Naive thymus-derived CD4-positive, alpha-beta T cell (primary cell): ENCODE data around the gene YIPF5. TPM values are rescaled to one million over a fixed set of nuclear protein-coding genes. Genes with fewer than 3 reads are reported as not detected.

ENCODE experiments used
- ATAC-seq: fragments of 150-1000 bp; cut with Tn5 transposase; 2 replicates; pipeline ENCODE4 v1.10.0; 2021; ENCODE audit warnings: mild to moderate bottlenecking, moderate library complexity
- CTCF ChIA-PET: fragments of 350-600 bp; sonication (Branson Sonifier 250); formaldehyde crosslinking; loops from one replicate; lab custom pipeline; 2021; ENCODE audit warnings: antibody characterized with exemption; lab: Charles Lee
- POLR2A ChIA-PET: fragments of 350-600 bp; sonication (Branson Sonifier 250); formaldehyde crosslinking; loops from one replicate; lab custom pipeline; 2021; ENCODE audit warnings: antibody characterized with exemption, inconsistent platforms; lab: Charles Lee
- DNase-seq, 9 donors: peaks; one replicate each; pipeline versions ENCODE4 v3.0.0 to v3.0.0-alpha.2; 2020 to 2022; ENCODE audit warnings: mixed read lengths in 1 of 9
- H3K27ac ChIP-seq: one replicate; pipeline ENCODE4 v1.7.0; 2013; ENCODE audit warnings: mild to moderate bottlenecking, low read depth, low read length, moderate library complexity
- H3K27me3 ChIP-seq, 2 donors: one replicate each; pipeline ENCODE4 v1.7.0; 2013; ENCODE audit warnings: low read length in 2 of 2, mild to moderate bottlenecking in 2 of 2, moderate library complexity in 2 of 2; ENCODE audit not compliant: control insufficient read depth in 2 of 2, insufficient read depth in 2 of 2
- H3K36me3 ChIP-seq, 3 experiments: 1 replicate in 2 of 3; 2 replicates in 1 of 3; pipeline ENCODE4 v1.7.0; 2013; ENCODE audit warnings: low read length in 3 of 3, mild to moderate bottlenecking in 3 of 3, moderate library complexity in 1 of 3; ENCODE audit not compliant: insufficient read depth in 3 of 3, control insufficient read depth in 2 of 3
- H3K4me1 ChIP-seq, 2 donors: one replicate each; pipeline ENCODE4 v1.7.0; 2013; ENCODE audit warnings: low read length in 2 of 2, mild to moderate bottlenecking in 2 of 2, moderate library complexity in 1 of 2; ENCODE audit not compliant: control insufficient read depth in 2 of 2, insufficient read depth in 2 of 2
- H3K4me3 ChIP-seq: 2 replicates; pipeline ENCODE4 v1.7.0; 2013; ENCODE audit warnings: mild to moderate bottlenecking, low read length
- H3K9me3 ChIP-seq, 3 experiments: 1 replicate in 2 of 3; 2 replicates in 1 of 3; pipeline ENCODE4 v1.7.0; 2013; ENCODE audit warnings: low read length in 3 of 3; ENCODE audit not compliant: control insufficient read depth in 2 of 3
- H3K27ac Mint-ChIP-seq, 9 donors: one replicate each; pipeline ENCODE4 v1.8.0; 2020 to 2022; ENCODE audit warnings: mixed read lengths in 9 of 9, mild to moderate bottlenecking in 8 of 9, moderate library complexity in 5 of 9, inconsistent platforms in 2 of 9
- H3K27me3 Mint-ChIP-seq, 5 donors: one replicate each; pipeline ENCODE4 v1.8.0; 2021 to 2022; ENCODE audit warnings: mixed read lengths in 5 of 5, mild to moderate bottlenecking in 1 of 5
- H3K36me3 Mint-ChIP-seq, 5 donors: one replicate each; pipeline ENCODE4 v1.8.0; 2020 to 2022; ENCODE audit warnings: mixed read lengths in 5 of 5, mild to moderate bottlenecking in 3 of 5, inconsistent platforms in 1 of 5
- H3K4me1 Mint-ChIP-seq, 7 donors: one replicate each; pipeline ENCODE4 v1.8.0; 2020 to 2022; ENCODE audit warnings: mixed read lengths in 7 of 7, mild to moderate bottlenecking in 3 of 7, inconsistent platforms in 1 of 7
- H3K4me3 Mint-ChIP-seq, 10 donors: one replicate each; pipeline ENCODE4 v1.8.0; 2020 to 2022; ENCODE audit warnings: mild to moderate bottlenecking in 10 of 10, mixed read lengths in 10 of 10, moderate library complexity in 6 of 10, inconsistent platforms in 2 of 10
- H3K9me3 Mint-ChIP-seq, 11 donors: one replicate each; pipeline ENCODE4 v1.8.0; 2020 to 2022; ENCODE audit warnings: mixed read lengths in 11 of 11, mild to moderate bottlenecking in 4 of 11, inconsistent platforms in 1 of 11, moderate library complexity in 1 of 11
- intact Hi-C, 2 donors: fragments of 100-400 bp; cut with micrococcal nuclease; formaldehyde crosslinking; loops; one replicate each; pipeline ENCODE4 v1.15.1; 2023
- polyA plus RNA-seq, 2 donors: library from polyadenylated mRNA; unstranded; fragments of 300-500 nt; fragmentation: Illumina TruSeq; gene quantifications; one replicate each; pipeline ENCODE4 v1.2.3, GENCODE V29; 2021
- total RNA-seq, 6 experiments: library from RNA in 5 of 6; stranded (reverse) in 5 of 6; gene quantifications; 1 replicate in 5 of 6; 2 replicates in 1 of 6; pipeline ENCODE4 v1.2.3 and lab custom pipeline; 2021 to 2026

YIPF5 gene
- total and polyA plus RNA-seq, 7 experiments from 2014 or later = 27.0 to 62.9 (median 48.8) TPM

- DNase-seq = no peak
- Histone ChIP-seq H3K4me1 (no peaks in the 10 kb centered on the region), H3K4me3 (no peak overlapping the region), H3K27me3 (no peaks in the 10 kb centered on the region), H3K36me3 (no peaks in the 10 kb centered on the region), H3K9me3 (no peaks in the 10 kb centered on the region), H3K27ac (no peak overlapping the region)
- ATAC-seq = no peak
- ChIA-PET POLR2A (no interaction called here), CTCF (no interaction called here)
- intact Hi-C loops = no loop called here
- Mint-ChIP-seq H3K27ac (no peak overlapping the region), H3K9me3 (no peaks in the 10 kb centered on the region), H3K27me3 (peaks cover 0 to 30% (median 14%) of the 10 kb centered on the region in 5 donors), H3K4me3 (no peak overlapping the region), H3K36me3 (no peaks in the 10 kb centered on the region), H3K4me1 (peaks cover 0 to 12% (median 4%) of the 10 kb centered on the region in 7 donors)
Measured at GRCh38 chr5:144139586-144139985, 30.9 kb downstream of the YIPF5 start.

GRCh38 chr5:144135113-144135762 lies 35.2 kb downstream of the YIPF5 start:
- Histone ChIP-seq H3K27me3 (no peaks in the 10 kb centered on the region), H3K9me3 (no peaks in the 10 kb centered on the region), H3K36me3 (no peaks in the 10 kb centered on the region), H3K4me3 (no peak overlapping the region), H3K27ac (no peak overlapping the region), H3K4me1 (no peaks in the 10 kb centered on the region)
- H3K27ac Mint-ChIP-seq = no peak overlapping the region
- no peaks in the 10 kb centered on the region for H3K9me3 Mint-ChIP-seq
- no peak for DNase-seq
- H3K36me3 Mint-ChIP-seq = no peaks in the 10 kb centered on the region
- intact Hi-C loops = no loop called here
- H3K4me3 Mint-ChIP-seq = no peak overlapping the region
- CTCF ChIA-PET = no interaction called here
- POLR2A ChIA-PET = no interaction called here
- H3K4me1 Mint-ChIP-seq = peaks cover 0 to 8% (median 4%) of the 10 kb centered on the region in 7 donors
- H3K27me3 Mint-ChIP-seq = peaks cover 0 to 25% (median 8%) of the 10 kb centered on the region in 5 donors
- ATAC-seq = no peak

GRCh38 chr5:144134194-144134826 lies 36.1 kb downstream of the YIPF5 start:
- Histone ChIP-seq H3K27ac (no peak overlapping the region), H3K27me3 (no peaks in the 10 kb centered on the region), H3K9me3 (no peaks in the 10 kb centered on the region), H3K4me1 (no peaks in the 10 kb centered on the region), H3K36me3 (no peaks in the 10 kb centered on the region), H3K4me3 (no peak overlapping the region)
- Mint-ChIP-seq H3K4me3 (no peak overlapping the region), H3K27ac (no peak overlapping the region), H3K9me3 (no peaks in the 10 kb centered on the region), H3K4me1 (peaks cover 0 to 8% (median 4%) of the 10 kb centered on the region in 7 donors), H3K36me3 (no peaks in the 10 kb centered on the region), H3K27me3 (peaks cover 0 to 22% (median 7%) of the 10 kb centered on the region in 5 donors)
- DNase-seq (no peak), ATAC-seq (no peak)
- intact Hi-C loops = no loop called here
- ChIA-PET CTCF (interaction anchor here (0.5 kb wide), 1 partner anchor 58 kb away, joined by 3 read pairs; no protein-coding TSS in a partner anchor), POLR2A (no interaction called here)

GRCh38 chr5:144133050-144133633 lies 37.3 kb downstream of the YIPF5 start:
- intact Hi-C loops = no loop called here
- Mint-ChIP-seq H3K27me3 (peaks cover 0 to 19% (median 3%) of the 10 kb centered on the region in 5 donors), H3K4me1 (peaks cover 0 to 7% (median 4%) of the 10 kb centered on the region in 7 donors), H3K4me3 (no peak overlapping the region), H3K9me3 (no peaks in the 10 kb centered on the region), H3K36me3 (no peaks in the 10 kb centered on the region), H3K27ac (no peak overlapping the region)
- no peaks in the 10 kb centered on the region for H3K27me3 ChIP-seq
- H3K9me3 ChIP-seq = no peaks in the 10 kb centered on the region
- H3K4me1 ChIP-seq = no peaks in the 10 kb centered on the region
- POLR2A ChIA-PET = no interaction called here
- H3K36me3 ChIP-seq = no peaks in the 10 kb centered on the region
- CTCF ChIA-PET = no interaction called here
- H3K4me3 ChIP-seq = no peak overlapping the region
- ATAC-seq (no peak), DNase-seq (no peak)
- no peak overlapping the region for H3K27ac ChIP-seq

GRCh38 chr5:144131261-144131660 lies 39.2 kb downstream of the YIPF5 start:
- Histone ChIP-seq H3K27me3 (no peaks in the 10 kb centered on the region), H3K4me1 (no peaks in the 10 kb centered on the region), H3K4me3 (no peak overlapping the region), H3K9me3 (no peaks in the 10 kb centered on the region), H3K27ac (no peak overlapping the region), H3K36me3 (no peaks in the 10 kb centered on the region)
- peaks cover 0 to 7% (median 4%) of the 10 kb centered on the region in 7 donors for H3K4me1 Mint-ChIP-seq
- no peaks in the 10 kb centered on the region for H3K36me3 Mint-ChIP-seq
- ChIA-PET POLR2A (no interaction called here), CTCF (no interaction called here)
- no peak overlapping the region for H3K4me3 Mint-ChIP-seq
- intact Hi-C loops = no loop called here
- no peak overlapping the region for H3K27ac Mint-ChIP-seq
- DNase-seq = no peak
- H3K27me3 Mint-ChIP-seq = peaks cover 0 to 13% (median 3%) of the 10 kb centered on the region in 5 donors
- no peaks in the 10 kb centered on the region for H3K9me3 Mint-ChIP-seq
- ATAC-seq = no peak

GRCh38 chr5:144130306-144130705 lies 40.2 kb downstream of the YIPF5 start:
- Mint-ChIP-seq H3K36me3 (no peaks in the 10 kb centered on the region), H3K27me3 (peaks cover 0 to 13% (median 4%) of the 10 kb centered on the region in 5 donors), H3K4me1 (peaks cover 0 to 4% (median 0%) of the 10 kb centered on the region in 7 donors), H3K4me3 (no peak overlapping the region), H3K27ac (no peak overlapping the region), H3K9me3 (no peaks in the 10 kb centered on the region)
- no peaks in the 10 kb centered on the region for H3K4me1 ChIP-seq
- DNase-seq (no peak), ATAC-seq (no peak)
- no peak overlapping the region for H3K4me3 ChIP-seq
- ChIA-PET POLR2A (no interaction called here), CTCF (no interaction called here)
- H3K36me3 ChIP-seq = no peaks in the 10 kb centered on the region
- no peak overlapping the region for H3K27ac ChIP-seq
- intact Hi-C loops = no loop called here
- no peaks in the 10 kb centered on the region for H3K27me3 ChIP-seq
- no peaks in the 10 kb centered on the region for H3K9me3 ChIP-seq
